ENCODE results near the gene RPS6KB2.

DNA sequence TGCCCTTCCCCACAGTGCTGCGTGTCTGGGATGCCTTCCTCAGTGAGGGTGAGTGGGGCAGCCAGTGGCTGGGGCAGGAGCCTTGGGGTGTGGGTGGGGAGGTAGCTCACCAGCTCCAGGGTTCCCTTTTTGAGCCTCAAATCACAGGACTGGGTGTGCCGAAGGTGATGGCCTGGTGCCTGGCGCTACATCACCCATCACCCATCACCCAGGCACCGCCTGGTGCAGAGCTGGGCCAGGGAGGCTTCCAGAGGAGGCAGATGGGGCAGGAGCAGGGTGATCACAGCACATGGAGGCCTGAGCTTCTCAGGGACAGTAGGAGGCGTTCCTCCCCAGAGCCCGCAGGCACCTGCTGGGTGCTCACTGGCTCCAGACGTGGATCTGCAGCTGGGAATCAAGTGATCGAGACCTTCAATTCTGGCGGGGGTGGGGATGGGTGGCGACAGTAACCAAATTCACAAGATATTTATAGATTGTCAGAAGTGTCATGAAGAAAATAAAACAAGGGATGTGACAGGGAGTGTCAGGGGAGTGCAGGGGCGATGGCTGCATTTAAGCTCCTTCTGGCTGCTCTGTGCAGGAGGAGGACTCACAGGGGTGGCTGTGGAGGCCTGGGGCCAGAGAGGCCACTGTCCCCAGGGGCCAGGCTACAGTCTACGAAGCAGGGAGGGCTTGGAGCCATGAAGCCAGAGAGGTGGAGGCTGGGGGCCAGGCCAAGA, 21.2 kb upstream of the RPS6KB2 start:
- TF ChIP-seq, protein P1, sequence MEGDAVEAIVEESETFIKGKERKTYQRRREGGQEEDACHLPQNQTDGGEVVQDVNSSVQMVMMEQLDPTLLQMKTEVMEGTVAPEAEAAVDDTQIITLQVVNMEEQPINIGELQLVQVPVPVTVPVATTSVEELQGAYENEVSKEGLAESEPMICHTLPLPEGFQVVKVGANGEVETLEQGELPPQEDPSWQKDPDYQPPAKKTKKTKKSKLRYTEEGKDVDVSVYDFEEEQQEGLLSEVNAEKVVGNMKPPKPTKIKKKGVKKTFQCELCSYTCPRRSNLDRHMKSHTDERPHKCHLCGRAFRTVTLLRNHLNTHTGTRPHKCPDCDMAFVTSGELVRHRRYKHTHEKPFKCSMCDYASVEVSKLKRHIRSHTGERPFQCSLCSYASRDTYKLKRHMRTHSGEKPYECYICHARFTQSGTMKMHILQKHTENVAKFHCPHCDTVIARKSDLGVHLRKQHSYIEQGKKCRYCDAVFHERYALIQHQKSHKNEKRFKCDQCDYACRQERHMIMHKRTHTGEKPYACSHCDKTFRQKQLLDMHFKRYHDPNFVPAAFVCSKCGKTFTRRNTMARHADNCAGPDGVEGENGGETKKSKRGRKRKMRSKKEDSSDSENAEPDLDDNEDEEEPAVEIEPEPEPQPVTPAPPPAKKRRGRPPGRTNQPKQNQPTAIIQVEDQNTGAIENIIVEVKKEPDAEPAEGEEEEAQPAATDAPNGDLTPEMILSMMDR (conservative IDR thresholded peaks at IDR 0.05 in 1 of 2, IDR thresholded peaks at IDR 0.05 in 1 of 2; ENCODE audit: low read depth in 1 of 2, low read length in 2 of 2): no peak
- no peak for TF ChIP-seq EZH2 (IDR thresholded peaks at IDR 0.05; ENCODE audit: low read length, missing control alignments)

Data from fibroblast of lung (primary cell).